Neuronal stem cell (in vitro differentiated cells): Measurements from ENCODE around the gene SLC37A1.
A peak's percentile ranks its signal among the peaks of the same experiment; 100 is the strongest.
"Not testable (repeated sequence)": the region's sequence is repeated elsewhere in the genome, so short reads cannot be mapped to it uniquely, and the experiment has no call there.

Experiments used
- DNase-seq: peaks from one replicate; pipeline ENCODE4 v3.0.0-alpha.2; 2013; ENCODE audit warnings: low spot score
- H2AFZ ChIP-seq: one replicate; pipeline ENCODE4 v1.6.1; 2013; ENCODE audit warnings: mild to moderate bottlenecking, low read length, inconsistent platforms
- H2AK5ac ChIP-seq: 2 replicates; pipeline ENCODE4 v1.6.1; 2013; ENCODE audit warnings: low read depth, mild to moderate bottlenecking, inconsistent platforms, low read length, moderate library complexity, mixed read lengths
- H2BK120ac ChIP-seq: 2 replicates; pipeline ENCODE4 v1.6.1; 2013; ENCODE audit warnings: low read depth, mild to moderate bottlenecking, inconsistent platforms, low read length, moderate library complexity, mixed read lengths
- H2BK12ac ChIP-seq: one replicate; pipeline ENCODE4 v1.6.1; 2013; ENCODE audit warnings: low read length, inconsistent platforms
- H2BK15ac ChIP-seq: 2 replicates; pipeline ENCODE4 v1.6.1; 2013; ENCODE audit warnings: mild to moderate bottlenecking, low read length, inconsistent platforms, mixed read lengths
- H2BK5ac ChIP-seq: one replicate; pipeline ENCODE4 v1.6.1; 2013; ENCODE audit warnings: inconsistent platforms, mild to moderate bottlenecking, low read length, moderate library complexity
- H3K14ac ChIP-seq: one replicate; pipeline ENCODE4 v1.6.1; 2013; ENCODE audit warnings: low read length, inconsistent platforms
- H3K18ac ChIP-seq: 2 replicates; pipeline ENCODE4 v1.6.1; 2013; ENCODE audit warnings: low read length, inconsistent platforms
- H3K23ac ChIP-seq: 2 replicates; pipeline ENCODE4 v1.6.1; 2013; ENCODE audit warnings: low read depth, mild to moderate bottlenecking, mixed read lengths, low read length, inconsistent platforms; ENCODE audit not compliant: poor library complexity
- H3K27ac ChIP-seq: replicated peaks from 3 replicates; pipeline ENCODE4 v1.5.1; 2013; ENCODE audit warnings: low read length, inconsistent platforms
- H3K27me3 ChIP-seq, 3 experiments: 2 replicates each; pipeline ENCODE4 v1.6.1; 2013; ENCODE audit warnings: low read length in 3 of 3, mild to moderate bottlenecking in 2 of 3, inconsistent platforms in 1 of 3, low read depth in 1 of 3, mixed read lengths in 1 of 3, moderate library complexity in 1 of 3; ENCODE audit not compliant: control insufficient read depth in 3 of 3, insufficient read depth in 3 of 3
- H3K36me3 ChIP-seq, 2 donors: replicated peaks in 1 of 2; 2 replicates each; pipeline ENCODE4 v1.6.1; 2013; ENCODE audit warnings: low read length in 2 of 2; ENCODE audit not compliant: control insufficient read depth in 2 of 2, insufficient read depth in 2 of 2
- H3K4ac ChIP-seq: 2 replicates; pipeline ENCODE4 v1.6.1; 2013; ENCODE audit warnings: inconsistent platforms, mild to moderate bottlenecking, low read length, moderate library complexity
- H3K4me1 ChIP-seq, 2 donors: 1 replicate in 1 of 2; 2 replicates in 1 of 2; pipeline ENCODE4 v1.6.1; 2013; ENCODE audit warnings: low read length in 2 of 2, low read depth in 1 of 2; ENCODE audit not compliant: control insufficient read depth in 2 of 2, insufficient read depth in 1 of 2
- H3K4me2 ChIP-seq: one replicate; pipeline ENCODE4 v1.6.1; 2013; ENCODE audit warnings: mild to moderate bottlenecking, low read length, inconsistent platforms; ENCODE audit not compliant: insufficient read depth, poor library complexity, severe bottlenecking
- H3K4me3 ChIP-seq, 2 donors: 2 replicates each; pipeline ENCODE4 v1.5.1; 2013; ENCODE audit warnings: low read length in 2 of 2, mild to moderate bottlenecking in 2 of 2, inconsistent platforms in 1 of 2, moderate library complexity in 1 of 2
- H3K79me1 ChIP-seq: one replicate; pipeline ENCODE4 v1.6.1; 2013; ENCODE audit warnings: low read depth, mild to moderate bottlenecking, inconsistent platforms, low read length, moderate library complexity
- H3K9ac ChIP-seq: one replicate; pipeline ENCODE4 v1.6.1; 2013; ENCODE audit warnings: mild to moderate bottlenecking, low read depth, low read length, inconsistent platforms; ENCODE audit not compliant: poor library complexity
- H3K9me3 ChIP-seq, 2 donors: replicated peaks in 1 of 2; 2 replicates each; pipeline versions ENCODE3 to v1.6.1; 2013; ENCODE audit warnings: low read length in 2 of 2, mild to moderate bottlenecking in 2 of 2, inconsistent platforms in 1 of 2, low read depth in 1 of 2, mixed read lengths in 1 of 2, moderate library complexity in 1 of 2; ENCODE audit not compliant: control insufficient read depth in 2 of 2, insufficient read depth in 1 of 2
- H4K8ac ChIP-seq: one replicate; pipeline ENCODE4 v1.6.1; 2013; ENCODE audit warnings: low read depth, mild to moderate bottlenecking, inconsistent platforms, low read length, moderate library complexity
- H4K91ac ChIP-seq: one replicate; pipeline ENCODE4 v1.6.1; 2013; ENCODE audit warnings: low read length, low read depth, mild to moderate bottlenecking, inconsistent platforms; ENCODE audit not compliant: poor library complexity
- WGBS, 2 donors: extraction: QIAGEN DNeasy Blood & Tissue Kit; methylation state at CpG; one replicate each; pipeline ENCODE4 v1.1.7; 2013; ENCODE audit warnings: missing lambda C conversion rate in 2 of 2, mixed read lengths in 1 of 2; ENCODE audit not compliant: insufficient read length in 2 of 2, insufficient replicate concordance in 1 of 2; ENCODE audit errors: extremely low coverage in 2 of 2; 5-methylcytosine and 5-hydroxymethylcytosine counted together

SLC37A1 gene

DNA sequence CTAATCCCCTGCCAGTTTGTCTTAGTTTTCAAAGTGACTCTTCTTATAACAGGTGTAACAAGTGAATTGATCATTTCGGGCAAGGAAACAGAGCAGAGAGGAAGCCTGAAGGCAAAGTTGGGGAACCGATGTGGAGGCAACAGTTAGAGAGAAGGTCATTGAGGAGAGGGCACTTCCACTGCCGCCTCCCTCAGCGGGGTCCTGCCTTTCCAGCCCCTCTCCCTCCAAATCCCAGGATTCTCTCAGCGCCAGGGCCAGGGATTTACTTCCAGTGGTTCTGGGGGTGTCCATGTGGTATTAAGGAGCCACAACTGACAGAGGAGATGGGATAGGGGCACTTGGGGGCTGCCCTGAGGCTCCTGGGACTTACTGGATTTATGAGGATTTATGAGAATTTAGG is 100.1 kb downstream of the SLC37A1 start:
- Histone ChIP-seq H3K9me3 (peaks cover 3 to 10% of the 10 kb centered on the region in 2 donors), H2BK12ac (no peak overlapping the region), H3K27ac (no peak overlapping the region), H4K8ac (no peak overlapping the region), H3K4me2 (no peak overlapping the region), H3K27me3 (peaks cover 2 to 3% (median 3%) of the 10 kb centered on the region in 3 experiments), H3K79me1 (peaks cover 2% of the 10 kb centered on the region), H3K4me1 (peaks cover 0 to 4% of the 10 kb centered on the region in 2 donors), H3K9ac (no peak overlapping the region), H2BK5ac (no peak overlapping the region), H2AK5ac (no peak overlapping the region), H3K14ac (no peak overlapping the region), H3K18ac (no peak overlapping the region), H4K91ac (no peak overlapping the region), H3K4me3 (no peak overlapping the region), H2BK120ac (no peak overlapping the region), H3K23ac (no peak overlapping the region), H3K4ac (no peak overlapping the region), H2AFZ (no peak overlapping the region), H2BK15ac (no peak overlapping the region), H3K36me3 (no peaks in the 10 kb centered on the region)
- no peak for DNase-seq
- WGBS, 2 donors, result no CpG with 5 or more reads among the region's 5 CpGs

DNA sequence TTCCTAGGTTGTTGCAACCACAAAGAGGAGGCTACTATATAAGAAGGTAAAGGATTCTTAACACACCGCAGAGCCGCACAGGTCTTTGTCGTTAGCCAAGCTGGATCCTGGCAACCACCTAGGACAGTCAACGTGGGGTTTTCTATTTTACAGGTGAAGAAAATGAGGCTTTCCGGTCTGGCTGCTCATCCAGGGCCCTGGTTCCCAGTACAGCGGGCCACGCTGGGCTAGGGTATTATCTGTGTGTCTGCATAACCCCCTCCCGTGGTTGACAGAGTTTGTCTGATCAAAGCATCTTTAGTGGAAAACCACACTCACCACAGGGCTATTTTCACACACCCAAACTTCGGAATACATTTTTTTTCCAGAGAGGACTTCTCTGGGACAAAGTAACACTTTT is 100.7 kb downstream of the SLC37A1 start:
- Histone ChIP-seq H3K14ac (no peak overlapping the region), H4K8ac (no peak overlapping the region), H3K27ac (no peak overlapping the region), H3K18ac (no peak overlapping the region), H2BK15ac (no peak overlapping the region), H3K4me2 (no peak overlapping the region), H3K9me3 (peaks cover 3 to 10% of the 10 kb centered on the region in 2 donors), H3K4me3 (no peak overlapping the region), H3K79me1 (peaks cover 2% of the 10 kb centered on the region), H2AK5ac (no peak overlapping the region), H4K91ac (no peak overlapping the region), H2BK120ac (no peak overlapping the region), H3K27me3 (peaks cover 2 to 10% (median 3%) of the 10 kb centered on the region in 3 experiments), H3K4me1 (peaks cover 0 to 4% of the 10 kb centered on the region in 2 donors), H3K4ac (no peak overlapping the region), H2AFZ (no peak overlapping the region), H2BK12ac (no peak overlapping the region), H2BK5ac (no peak overlapping the region), H3K36me3 (no peaks in the 10 kb centered on the region), H3K9ac (no peak overlapping the region), H3K23ac (no peak overlapping the region)
- no CpG with 5 or more reads among the region's 9 CpGs for WGBS, 2 donors
- DNase-seq, result no peak

GRCh38 chr21:42614811-42615351 is 101.2 kb downstream of the SLC37A1 start:
- Histone ChIP-seq H3K27me3 (peaks cover 2 to 14% (median 3%) of the 10 kb centered on the region in 3 experiments), H3K79me1 (peaks cover 2% of the 10 kb centered on the region), H3K4me2 (no peak overlapping the region), H2BK12ac (peak overlapping the region; percentile 22), H2BK5ac (no peak overlapping the region), H3K4ac (no peak overlapping the region), H2BK120ac (no peak overlapping the region), H3K23ac (no peak overlapping the region), H3K27ac (peak overlapping the region; percentile 49), H3K18ac (peak overlapping the region; percentile 82), H2AFZ (peak overlapping the region; percentile 18), H3K9ac (no peak overlapping the region), H3K4me3 (peak overlapping the region in 1 of 2 donors; percentile 72), H4K91ac (peak overlapping the region; percentile 48), H2BK15ac (no peak overlapping the region), H3K9me3 (peaks cover under 1 to 7% of the 10 kb centered on the region in 2 donors), H2AK5ac (no peak overlapping the region), H4K8ac (no peak overlapping the region), H3K36me3 (no peaks in the 10 kb centered on the region), H3K14ac (no peak overlapping the region), H3K4me1 (peaks cover 0 to 4% of the 10 kb centered on the region in 2 donors)
- WGBS, 2 donors, result no CpG with 5 or more reads among the region's 14 CpGs
- no peak for DNase-seq

DNA sequence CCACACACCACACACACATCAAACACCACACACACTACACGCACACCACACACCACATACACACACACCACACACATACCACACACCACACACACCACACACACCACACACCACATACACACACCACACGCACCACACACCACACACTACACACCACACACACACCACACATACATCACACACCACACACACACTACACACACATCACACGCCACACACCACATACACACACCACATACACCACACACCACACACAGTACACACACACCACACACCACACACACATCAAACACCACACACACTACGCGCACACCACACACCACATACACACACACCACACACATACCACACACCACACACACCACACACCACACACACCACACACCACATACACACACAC is 101.7 kb downstream of the SLC37A1 start:
- Histone ChIP-seq H4K8ac (peak overlapping the region; percentile 97), H3K27me3 (peaks cover 2 to 14% (median 3%) of the 10 kb centered on the region in 3 experiments), H4K91ac (peak overlapping the region; percentile 39), H3K18ac (peak overlapping the region; percentile 41), H3K23ac (peak overlapping the region; percentile 21), H3K14ac (peak overlapping the region; percentile 17), H3K4me3 (peak overlapping the region in 1 of 2 donors; percentile 72)
- not testable (repeated sequence) for H2BK5ac ChIP-seq, H2BK12ac ChIP-seq, H3K4me2 ChIP-seq, H2BK120ac ChIP-seq, DNase-seq, H3K27ac ChIP-seq, H3K4me1 ChIP-seq, H3K79me1 ChIP-seq, H2AFZ ChIP-seq, H2AK5ac ChIP-seq, H3K36me3 ChIP-seq, H3K4ac ChIP-seq, H2BK15ac ChIP-seq, H3K9me3 ChIP-seq, H3K9ac ChIP-seq
- 100% methylated on average over 3 of the region's 5 CpGs; no CpG with 5 or more reads in 1 of the 2 donors for WGBS, 2 donors
